Glutamatergic neuron (in vitro differentiated cells): Measurements from ENCODE around the gene C17orf75. TPM values are rescaled to one million over a fixed set of nuclear protein-coding genes. Genes with fewer than 3 reads are reported as not detected.

ENCODE experiments used
- DNase-seq: peaks from one replicate; pipeline ENCODE4 v3.0.0; 2022
- H3K27ac Mint-ChIP-seq: one replicate; pipeline ENCODE4 v1.8.0; 2020; ENCODE audit warnings: mild to moderate bottlenecking, mixed read lengths, inconsistent platforms; ENCODE audit not compliant: unreplicated experiment
- H3K27me3 Mint-ChIP-seq: one replicate; pipeline ENCODE4 v1.8.0; 2020; ENCODE audit warnings: mild to moderate bottlenecking, moderate library complexity, mixed read lengths, inconsistent platforms; ENCODE audit not compliant: unreplicated experiment
- H3K36me3 Mint-ChIP-seq: one replicate; pipeline ENCODE4 v1.8.0; 2020; ENCODE audit warnings: mild to moderate bottlenecking, mixed read lengths, inconsistent platforms; ENCODE audit not compliant: unreplicated experiment
- H3K4me1 Mint-ChIP-seq: one replicate; pipeline ENCODE4 v1.8.0; 2020; ENCODE audit warnings: mild to moderate bottlenecking, low read depth, mixed read lengths, inconsistent platforms; ENCODE audit not compliant: unreplicated experiment
- H3K4me3 Mint-ChIP-seq: one replicate; pipeline ENCODE4 v1.8.0; 2020; ENCODE audit warnings: mild to moderate bottlenecking, mixed read lengths, inconsistent platforms; ENCODE audit not compliant: unreplicated experiment
- H3K9me3 Mint-ChIP-seq: one replicate; pipeline ENCODE4 v1.8.0; 2020; ENCODE audit warnings: mild to moderate bottlenecking, moderate library complexity, mixed read lengths, inconsistent platforms; ENCODE audit not compliant: unreplicated experiment
- CTCF ChIP-seq: fragments of 200-600 bp; sonication (generic); IDR thresholded peaks from one replicate; pipeline ENCODE4 v1.5.0; 2021; ENCODE audit not compliant: partially characterized antibody, unreplicated experiment
- total RNA-seq: library from RNA; stranded (reverse); fragmentation: NEBNext Ultra II Directional; extraction: Animal tissue kit (Norgen Biotek cat#: 25700); gene quantifications from one replicate; pipeline ENCODE4 v1.2.1, GENCODE V29; 2021; ENCODE audit not compliant: unreplicated experiment

Gene C17orf75
- total RNA-seq, 1 donor from 2014 or later, result 48.9 TPM

DNA sequence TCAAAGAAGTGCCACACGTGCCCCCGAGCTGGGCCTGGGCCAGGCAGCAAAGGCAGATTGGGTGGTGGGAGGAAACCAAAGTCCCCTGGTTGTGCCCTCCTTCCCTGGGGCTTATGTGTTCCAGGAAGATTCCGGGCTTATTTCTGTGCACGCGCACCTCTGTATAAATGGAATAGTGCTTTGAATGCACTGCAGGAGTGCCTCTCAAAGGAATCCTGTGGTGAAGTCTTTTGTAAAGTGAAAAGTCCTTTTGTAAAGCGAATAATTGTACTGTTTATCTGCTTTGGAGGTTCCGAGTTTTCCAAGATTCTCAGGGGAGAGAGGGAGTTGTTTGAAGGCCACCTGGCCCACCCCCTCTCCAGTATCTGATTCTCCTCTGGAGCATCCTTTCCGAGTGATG lies 26.8 kb downstream of the C17orf75 start:
- Mint-ChIP-seq H3K9me3 (peaks cover 8% of the 10 kb centered on the region), H3K36me3 (peaks cover 11% of the 10 kb centered on the region), H3K4me1 (peaks cover 16% of the 10 kb centered on the region), H3K4me3 (no peak overlapping the region), H3K27ac (no peak overlapping the region), H3K27me3 (peaks cover 15% of the 10 kb centered on the region)
- TF ChIP-seq CTCF, result no peak
- no peak for DNase-seq

- Mint-ChIP-seq H3K27me3 (peaks cover 18% of the 10 kb centered on the region), H3K4me1 (peaks cover 16% of the 10 kb centered on the region), H3K4me3 (no peak overlapping the region), H3K36me3 (peaks cover 11% of the 10 kb centered on the region), H3K9me3 (peaks cover 7% of the 10 kb centered on the region), H3K27ac (no peak overlapping the region)
- no peak for DNase-seq
- TF ChIP-seq CTCF, result no peak
Measured at GRCh38 chr17:32314636-32315035, 27.3 kb downstream of the C17orf75 start.

DNA sequence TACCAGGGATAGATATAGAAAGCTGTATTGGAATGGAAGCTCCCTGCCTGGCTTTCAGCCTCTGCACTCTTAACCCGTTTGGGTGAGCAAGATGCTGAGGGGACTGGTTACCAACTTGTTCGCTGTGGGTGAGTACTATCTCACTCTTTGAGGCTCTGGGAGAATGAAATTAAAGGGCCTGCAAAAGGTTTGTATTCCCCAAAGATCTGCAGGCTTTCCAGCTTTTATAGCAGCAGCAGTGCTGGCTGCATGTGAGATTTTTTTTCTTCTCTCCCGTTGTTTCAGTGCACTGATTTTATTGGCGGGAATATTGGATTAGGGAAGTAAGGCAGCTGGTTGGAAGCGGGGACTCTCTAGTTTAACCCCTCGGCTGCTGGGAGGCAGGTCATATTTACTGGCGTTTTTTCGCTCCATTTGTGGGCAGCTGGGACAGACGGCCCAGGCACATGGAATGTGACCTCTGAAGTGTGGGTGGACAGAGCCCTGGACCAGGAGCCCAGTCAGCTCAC lies 30.9 kb downstream of the C17orf75 start:
- DNase-seq, result peak; percentile 43
- Mint-ChIP-seq H3K36me3 (peaks cover 5% of the 10 kb centered on the region), H3K27ac (peak overlapping the region; percentile 76)

DNA sequence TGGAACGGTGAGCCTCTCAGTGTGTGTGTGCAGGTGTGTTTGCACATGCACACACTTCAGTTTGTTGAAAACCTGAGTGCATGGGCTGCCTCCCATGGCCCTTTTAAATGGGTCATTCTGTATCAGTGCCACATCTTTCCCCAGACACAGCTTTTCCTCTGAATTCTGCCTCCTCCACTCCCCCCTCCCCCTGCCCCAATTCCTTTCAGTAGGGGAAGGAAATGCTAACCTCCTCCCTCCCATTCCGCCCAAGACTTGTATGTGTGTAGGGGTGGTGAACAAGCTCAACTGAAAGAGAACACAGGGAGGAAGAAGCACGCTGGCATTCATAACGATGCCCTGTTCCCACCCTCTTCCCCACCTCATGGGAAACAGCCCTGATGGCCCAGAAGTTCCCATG lies 34.3 kb downstream of the C17orf75 start:
- no peak for TF ChIP-seq CTCF
- no peaks in the 10 kb centered on the region for H3K36me3 Mint-ChIP-seq
- H3K27me3 Mint-ChIP-seq, result peaks cover 7% of the 10 kb centered on the region
- DNase-seq, result no peak
- H3K4me1 Mint-ChIP-seq, result peaks cover 23% of the 10 kb centered on the region
- H3K4me3 Mint-ChIP-seq, result no peak overlapping the region
- H3K27ac Mint-ChIP-seq, result no peak overlapping the region
- H3K9me3 Mint-ChIP-seq, result peaks cover 2% of the 10 kb centered on the region

More for the DNA sequence above, 30.9 kb downstream of the C17orf75 start:
- no peak for TF ChIP-seq CTCF
- Mint-ChIP-seq H3K9me3 (peaks cover 2% of the 10 kb centered on the region), H3K4me1 (peaks cover 16% of the 10 kb centered on the region), H3K4me3 (peak overlapping the region; percentile 25), H3K27me3 (peaks cover 12% of the 10 kb centered on the region)

DNA sequence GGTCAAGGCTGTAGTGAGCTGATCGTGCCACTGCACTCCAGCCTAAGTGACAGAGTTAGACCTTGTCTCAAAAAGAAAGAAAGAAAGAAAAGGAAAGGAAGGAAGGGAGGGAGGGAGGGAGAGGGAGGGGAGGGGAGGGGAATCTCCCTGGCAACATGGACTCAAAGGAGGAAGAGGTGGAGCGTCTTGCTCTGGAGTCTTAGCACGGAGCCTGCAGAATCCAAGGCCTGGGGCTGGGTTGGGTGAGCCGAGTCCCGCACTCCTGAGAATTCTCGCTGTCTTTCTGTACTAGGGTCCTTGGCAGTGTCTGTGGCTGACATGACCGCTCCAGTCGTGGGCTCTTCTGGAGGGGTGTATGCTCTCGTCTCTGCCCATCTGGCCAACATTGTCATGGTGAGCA lies 36.9 kb downstream of the C17orf75 start:
- DNase-seq, result no peak
- no peak overlapping the region for H3K27ac Mint-ChIP-seq
- peaks cover 14% of the 10 kb centered on the region for H3K4me1 Mint-ChIP-seq

More for the DNA sequence above, 36.9 kb downstream of the C17orf75 start:
- H3K27me3 Mint-ChIP-seq, result peaks cover 3% of the 10 kb centered on the region
- no peaks in the 10 kb centered on the region for H3K36me3 Mint-ChIP-seq
- H3K9me3 Mint-ChIP-seq, result peaks cover 4% of the 10 kb centered on the region
- TF ChIP-seq CTCF, result no peak
- no peak overlapping the region for H3K4me3 Mint-ChIP-seq
